Endothelial cell of umbilical vein (primary cell): ENCODE measurements around the gene PRR16. TPM values are rescaled to one million over a fixed set of nuclear protein-coding genes. Genes with fewer than 3 reads are reported as not detected.

Experiments used
- BruUV-seq: library from RNA; stranded (reverse); fragments of 400-500 nt; replicated peaks from 2 replicates; lab custom pipeline; 2021; lab: Mats Ljungman, UMichigan
- CTCF ChIA-PET: fragments of 300-600, 350-600 bp; sonication (Branson Sonifier 250); formaldehyde crosslinking; loops from one replicate; lab custom pipeline; 2021; ENCODE audit warnings: antibody characterized with exemption, inconsistent platforms; lab: Charles Lee
- POLR2A ChIA-PET: fragments of 300-600, 350-600 bp; sonication (Branson Sonifier 250); formaldehyde crosslinking; loops from one replicate; lab custom pipeline; 2021; ENCODE audit warnings: antibody characterized with exemption, inconsistent platforms; lab: Charles Lee
- DNase-seq: peaks from one replicate; pipeline ENCODE4 v3.0.0-alpha.2; 2011; ENCODE audit warnings: low read depth, low spot score
- FAIRE-seq: peaks from 2 replicates; lab custom pipeline; 2011; peaks lifted over from hg19 to GRCh38; lab: Jason Lieb, UNC
- H2AFZ ChIP-seq: 2 replicates; pipeline ENCODE4 v1.6.0; 2012; ENCODE audit warnings: low read depth, low read length, control low read depth, inconsistent platforms
- H3K27ac ChIP-seq: 2 replicates; pipeline ENCODE4 v1.5.1; 2011; ENCODE audit warnings: low read depth, mild to moderate bottlenecking, control low read depth, low read length, moderate library complexity; ENCODE audit not compliant: insufficient read depth
- H3K27me3 ChIP-seq, 2 experiments: 2 replicates each; pipeline versions ENCODE4 v1.6.0 to v1.6.1; 2011; ENCODE audit warnings: low read length in 2 of 2, mixed read lengths in 1 of 2; ENCODE audit not compliant: control insufficient read depth in 2 of 2, insufficient read depth in 2 of 2
- H3K36me3 ChIP-seq, 2 experiments: 2 replicates in 1 of 2; 3 replicates in 1 of 2; pipeline ENCODE4 v1.5.1; 2011; ENCODE audit warnings: low read length in 2 of 2, mild to moderate bottlenecking in 1 of 2, moderate library complexity in 1 of 2; ENCODE audit not compliant: control insufficient read depth in 2 of 2, insufficient read depth in 2 of 2; ENCODE audit errors: extremely low read depth in 1 of 2
- H3K4me1 ChIP-seq: 3 replicates; pipeline ENCODE4 v1.5.1; 2011; ENCODE audit warnings: mild to moderate bottlenecking, low read length; ENCODE audit not compliant: control insufficient read depth, insufficient read depth; ENCODE audit errors: extremely low read depth
- H3K4me2 ChIP-seq: 2 replicates; pipeline ENCODE4 v1.6.1; 2011; ENCODE audit warnings: low read length, control low read depth, mixed read lengths; ENCODE audit not compliant: insufficient read depth
- H3K4me3 ChIP-seq, 3 experiments: fragments of 200-600 bp in 1 of 3; sonication (generic), shearing (Covaris generic) in 1 of 3; replicated peaks in 1 of 3; 2 replicates each; pipeline ENCODE4 v1.5.1; 2011 to 2016; ENCODE audit warnings: control low read depth in 3 of 3, low read length in 3 of 3, mild to moderate bottlenecking in 2 of 3, inconsistent platforms in 1 of 3, low read depth in 1 of 3, moderate library complexity in 1 of 3; ENCODE audit not compliant: insufficient read depth in 1 of 3
- H3K79me2 ChIP-seq: 2 replicates; pipeline ENCODE4 v1.6.0; 2012; ENCODE audit warnings: low read length, inconsistent platforms; ENCODE audit not compliant: control insufficient read depth, insufficient read depth
- H3K9ac ChIP-seq: replicated peaks from 2 replicates; pipeline ENCODE3; 2011; ENCODE audit warnings: low read length, control low read depth; ENCODE audit not compliant: insufficient read depth; ENCODE audit errors: extremely low read depth
- H3K9me1 ChIP-seq: replicated peaks from 3 replicates; pipeline ENCODE4 v1.6.0; 2011; ENCODE audit warnings: mild to moderate bottlenecking, low read length; ENCODE audit not compliant: control insufficient read depth, insufficient read depth; ENCODE audit errors: extremely low read depth
- H3K9me3 ChIP-seq: replicated peaks from 2 replicates; pipeline ENCODE4 v1.5.1; 2012; ENCODE audit warnings: low read length, inconsistent platforms; ENCODE audit not compliant: control insufficient read depth, insufficient read depth
- H4K20me1 ChIP-seq: replicated peaks from 2 replicates; pipeline ENCODE3; 2011; ENCODE audit warnings: mild to moderate bottlenecking, low read length; ENCODE audit not compliant: control insufficient read depth, insufficient read depth; ENCODE audit errors: extremely low read depth
- CTCF ChIP-seq, 2 donors: IDR thresholded peaks; 1 replicate in 1 of 2; 2 replicates in 1 of 2; pipeline ENCODE4 v1.5.1; 2011; ENCODE audit warnings: low read length in 2 of 2, mild to moderate bottlenecking in 2 of 2, moderate library complexity in 2 of 2, control low read depth in 1 of 2, inconsistent platforms in 1 of 2, low read depth in 1 of 2; ENCODE audit not compliant: insufficient read depth in 1 of 2; ENCODE audit errors: extremely low read depth in 1 of 2
- EZH2 ChIP-seq: IDR thresholded peaks from 2 replicates; pipeline ENCODE4 v1.6.1; 2012; ENCODE audit warnings: borderline replicate concordance, low read depth, mild to moderate bottlenecking, moderate library complexity, low read length, inconsistent platforms; ENCODE audit not compliant: severe bottlenecking
- FOS ChIP-seq: IDR thresholded peaks from 2 replicates; pipeline ENCODE4 v1.6.1; 2011; ENCODE audit warnings: mild to moderate bottlenecking, low read length, moderate library complexity, borderline replicate concordance; ENCODE audit not compliant: insufficient read depth
- GATA2 ChIP-seq: IDR thresholded peaks from 2 replicates; pipeline ENCODE4 v1.7.0; 2011; ENCODE audit warnings: low read depth, mild to moderate bottlenecking, moderate library complexity, mixed read lengths, low read length; ENCODE audit not compliant: insufficient read length, insufficient read depth
- JUN ChIP-seq: IDR thresholded peaks from 2 replicates; pipeline ENCODE4 v1.6.1; 2011; ENCODE audit warnings: borderline replicate concordance, low read depth; ENCODE audit not compliant: insufficient read length, insufficient read depth
- MAX ChIP-seq: IDR thresholded peaks from 2 replicates; pipeline ENCODE4 v1.6.1; 2011; ENCODE audit not compliant: insufficient read depth, insufficient read length
- MYC ChIP-seq: IDR thresholded peaks from one replicate; pipeline ENCODE4 v1.6.1; 2011; ENCODE audit warnings: mild to moderate bottlenecking, low read depth, low read length
- POLR2A ChIP-seq: IDR thresholded peaks from 2 replicates; pipeline ENCODE4 v1.6.1; 2012; ENCODE audit warnings: low read depth, mild to moderate bottlenecking, control low read depth, low read length
- POLR2AphosphoS5 ChIP-seq: IDR thresholded peaks from 2 replicates; pipeline ENCODE4 v1.6.1; 2012; ENCODE audit warnings: low read depth, mild to moderate bottlenecking, control low read depth, low read length, moderate library complexity; ENCODE audit not compliant: insufficient read depth
- dilution Hi-C: fragments of 300-500 bp; cut with MboI; formaldehyde crosslinking; loops from one replicate; pipeline ENCODE4 v1.15.0; 2019; ENCODE audit warnings: low sequenced_read_pairs; ENCODE audit not compliant: extremely low pct_ligation_motif_present
- intact Hi-C: fragments of 100-400 bp; cut with micrococcal nuclease; formaldehyde crosslinking; loops from one replicate; pipeline ENCODE4 v1.10.0; 2022
- polyA plus RNA-seq, 4 experiments: library from polyadenylated mRNA; depleted of rRNA in 3 of 4; stranded (reverse) in 3 of 4; unstranded in 1 of 4; fragments of >200 nt; gene quantifications; 2 replicates each; pipeline versions ENCODE4 v1.2.1 to v1.2.3, GENCODE V29; 2011 to 2012; ENCODE audit warnings: missing spikeins in 1 of 4
- total RNA-seq: library from RNA; stranded (reverse); gene quantifications from 2 replicates; pipeline ENCODE4 v1.2.3, GENCODE V29; 2021

Gene PRR16
- total and polyA plus RNA-seq, 2 donors (not counting 3 experiments of a cell fraction or from before 2014, with no cell fraction given), result 0.91 to 1.2 TPM

GRCh38 chr5:120717381-120717780 lies 253.3 kb downstream of the PRR16 start:
- H3K27ac ChIP-seq, result no peak overlapping the region
- H3K27me3 ChIP-seq, result no peaks in the 10 kb centered on the region
- no peak overlapping the region for H3K4me3 ChIP-seq
- H3K9ac ChIP-seq, result no peak overlapping the region
- ChIA-PET POLR2A (no interaction called here), CTCF (no interaction called here)
- BruUV-seq, result no TSS peak
- DNase-seq (no peak), FAIRE-seq (no peak)
- dilution Hi-C loops, result no loop called here
- no peaks in the 10 kb centered on the region for H3K79me2 ChIP-seq
- no peak for TF ChIP-seq MAX
- no peak for TF ChIP-seq EZH2
- no peak for TF ChIP-seq POLR2AphosphoS5
- TF ChIP-seq MYC, result no peak
- no peak for TF ChIP-seq CTCF (IDR thresholded peaks at IDR 0.05; ENCODE audit: extremely low read depth in 1 of 2, insufficient read depth in 1 of 2, low read depth in 1 of 2, low read length in 2 of 2)
- H2AFZ ChIP-seq, result no peak overlapping the region
- no peaks in the 10 kb centered on the region for H3K36me3 ChIP-seq
- no peak overlapping the region for H3K4me2 ChIP-seq
- intact Hi-C loops, result no loop called here
- no peaks in the 10 kb centered on the region for H4K20me1 ChIP-seq
- no peaks in the 10 kb centered on the region for H3K4me1 ChIP-seq
- H3K9me3 ChIP-seq, result no peaks in the 10 kb centered on the region
- no peaks in the 10 kb centered on the region for H3K9me1 ChIP-seq

- CTCF ChIA-PET, result no interaction called here
- no peak overlapping the region for H3K27ac ChIP-seq
- no peaks in the 10 kb centered on the region for H3K4me1 ChIP-seq
- H3K4me2 ChIP-seq, result no peak overlapping the region
- no peak for TF ChIP-seq JUN
- TF ChIP-seq POLR2A, result no peak
- no peak for TF ChIP-seq MYC
- no peak for TF ChIP-seq GATA2
- TF ChIP-seq FOS, result no peak
- no peak for TF ChIP-seq POLR2AphosphoS5
- TF ChIP-seq MAX, result no peak
- no peak for TF ChIP-seq CTCF (IDR thresholded peaks at IDR 0.05; ENCODE audit: extremely low read depth in 1 of 2, insufficient read depth in 1 of 2, low read depth in 1 of 2, low read length in 2 of 2)
- no peak for TF ChIP-seq EZH2
- intact Hi-C loops, result loop anchor here (10.0 kb wide), 1 partner anchor 545 kb away; no protein-coding TSS in a partner anchor
- no peaks in the 10 kb centered on the region for H3K36me3 ChIP-seq
- H2AFZ ChIP-seq, result no peak overlapping the region
- H3K27me3 ChIP-seq, result no peaks in the 10 kb centered on the region
- no peaks in the 10 kb centered on the region for H3K9me3 ChIP-seq
- H3K9me1 ChIP-seq, result no peaks in the 10 kb centered on the region
- DNase-seq (no peak), FAIRE-seq (no peak)
- H3K4me3 ChIP-seq, result no peak overlapping the region
- H3K79me2 ChIP-seq, result no peaks in the 10 kb centered on the region
- dilution Hi-C loops, result no loop called here
- POLR2A ChIA-PET, result no interaction called here
- no peaks in the 10 kb centered on the region for H4K20me1 ChIP-seq
- no TSS peak for BruUV-seq
- no peak overlapping the region for H3K9ac ChIP-seq
Measured at GRCh38 chr5:120730214-120730613, 266.1 kb downstream of the PRR16 start.
